ENCODE measurements around the gene VGLL3. TPM values are rescaled to one million over a fixed set of nuclear protein-coding genes. Genes with fewer than 3 reads are reported as not detected.
"Not testable (repeated sequence)": the region's sequence is repeated elsewhere in the genome, so short reads cannot be mapped to it uniquely, and the experiment has no call there.

Gene VGLL3
- total RNA-seq, 1 donor from 2014 or later = 2.7 TPM

GRCh38 chr3:86991840-86992435 lies 989 bp upstream of the VGLL3 start:
- intact Hi-C loops (cut with DNase I) = no loop called here
- ATAC-seq (ENCODE audit: poor library complexity) (no peak), DNase-seq (peak; percentile 38)

GRCh38 chr3:86991482-86991815 lies 500 bp upstream of the VGLL3 start:
- intact Hi-C loops (cut with DNase I) = no loop called here
- DNase-seq (no peak), ATAC-seq (ENCODE audit: poor library complexity) (peak; percentile 40)

- intact Hi-C loops (cut with DNase I) = no loop called here
- peak; percentile 35 for DNase-seq
These were observed 776 bp downstream of the VGLL3 start for GRCh38 chr3:86990012-86990733.

GRCh38 chr3:86989611-86990010 lies 1.3 kb downstream of the VGLL3 start:
- ATAC-seq (ENCODE audit: poor library complexity) (no peak), DNase-seq (no peak)
- intact Hi-C loops (cut with DNase I) = no loop called here

More at GRCh38 chr3:86990012-86990733, 776 bp downstream of the VGLL3 start:
- no peak for ATAC-seq (ENCODE audit: poor library complexity)

GRCh38 chr3:86989006-86989405 lies 1.9 kb downstream of the VGLL3 start:
- ATAC-seq (ENCODE audit: poor library complexity) = no peak
- no peak for DNase-seq
- intact Hi-C loops (cut with DNase I) = no loop called here

GRCh38 chr3:86988235-86988634 lies 2.7 kb downstream of the VGLL3 start:
- DNase-seq (no peak), ATAC-seq (ENCODE audit: poor library complexity) (peak; percentile 5)
- intact Hi-C loops (cut with DNase I) = no loop called here

- no peak for DNase-seq
- ATAC-seq (ENCODE audit: poor library complexity) = no peak
- intact Hi-C loops (cut with DNase I) = no loop called here
These were observed 3.6 kb downstream of the VGLL3 start for GRCh38 chr3:86987421-86987715.

- ATAC-seq (ENCODE audit: poor library complexity) = no peak
- intact Hi-C loops (cut with DNase I) = no loop called here
- DNase-seq = no peak
These were observed 4.1 kb downstream of the VGLL3 start for GRCh38 chr3:86986671-86987420.

GRCh38 chr3:86985181-86985826 lies 5.6 kb downstream of the VGLL3 start:
- no peak for ATAC-seq (ENCODE audit: poor library complexity)

GRCh38 chr3:86984271-86984670 lies 6.7 kb downstream of the VGLL3 start:
- intact Hi-C loops (cut with DNase I) = no loop called here
- no peak for ATAC-seq (ENCODE audit: poor library complexity)
- DNase-seq = no peak

More at GRCh38 chr3:86985181-86985826, 5.6 kb downstream of the VGLL3 start:
- DNase-seq = no peak
- intact Hi-C loops (cut with DNase I) = no loop called here

- ATAC-seq (ENCODE audit: poor library complexity) (peak; percentile 81), DNase-seq (no peak)
- intact Hi-C loops (cut with DNase I) = no loop called here
These were observed 8.1 kb downstream of the VGLL3 start for GRCh38 chr3:86982883-86983282.

GRCh38 chr3:86978111-86978551 lies 12.8 kb downstream of the VGLL3 start:
- DNase-seq = no peak
- peak; percentile 60 for ATAC-seq (ENCODE audit: poor library complexity)
- intact Hi-C loops (cut with DNase I) = no loop called here

- intact Hi-C loops (cut with DNase I) = no loop called here
- DNase-seq = no peak
- no peak for ATAC-seq (ENCODE audit: poor library complexity)
These were observed 14.7 kb downstream of the VGLL3 start for GRCh38 chr3:86976219-86976618.

- intact Hi-C loops (cut with DNase I); DNase-seq; ATAC-seq (ENCODE audit: poor library complexity): not testable (repeated sequence)
These were observed 16.8 kb downstream of the VGLL3 start for GRCh38 chr3:86974177-86974576.

GRCh38 chr3:86973440-86973839 lies 17.5 kb downstream of the VGLL3 start:
- DNase-seq (no peak), ATAC-seq (ENCODE audit: poor library complexity) (peak; percentile 80)
- intact Hi-C loops (cut with DNase I) = no loop called here

- no peak for DNase-seq
- no peak for ATAC-seq (ENCODE audit: poor library complexity)
- intact Hi-C loops (cut with DNase I) = no loop called here
These were observed 21.3 kb downstream of the VGLL3 start for GRCh38 chr3:86969500-86970189.

GRCh38 chr3:86968244-86968932 lies 22.6 kb downstream of the VGLL3 start:
- no peak for DNase-seq
- no peak for ATAC-seq (ENCODE audit: poor library complexity)
- intact Hi-C loops (cut with DNase I) = no loop called here

GRCh38 chr3:86967062-86967461 lies 23.9 kb downstream of the VGLL3 start:
- intact Hi-C loops (cut with DNase I) = no loop called here
- DNase-seq = no peak
- no peak for ATAC-seq (ENCODE audit: poor library complexity)
